ENCODE results near the gene CYTH1. TPM values are rescaled to one million over a fixed set of nuclear protein-coding genes. Genes with fewer than 3 reads are reported as not detected.

CYTH1 gene
- total RNA-seq, 1 experiment from 2014 or later = 9.7 TPM

DNA sequence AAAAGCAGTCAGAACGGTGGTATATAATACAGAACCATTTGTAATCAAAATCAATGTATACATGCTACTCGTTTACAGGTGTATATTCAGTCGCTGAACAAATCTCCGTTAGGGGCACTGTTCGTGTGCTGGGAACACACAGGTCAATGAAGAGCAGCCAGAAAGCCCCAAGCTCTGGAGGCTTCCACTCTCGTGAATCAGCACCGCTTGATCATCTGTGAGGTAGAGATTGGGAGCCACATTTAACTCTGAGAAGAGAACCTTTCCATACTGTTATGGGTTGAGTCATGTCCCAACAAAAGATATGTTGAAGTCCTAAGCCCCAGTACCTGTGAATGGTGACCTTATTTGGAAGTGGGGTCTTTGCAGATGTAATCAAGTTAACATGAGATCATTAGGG lies 5.4 kb upstream of the CYTH1 start:
- H2BK20ac ChIP-seq (ENCODE audit: low read depth, low read length, poor library complexity, severe bottlenecking) = no peak overlapping the region
- H3K9me3 ChIP-seq (ENCODE audit: control insufficient read depth, low read depth, low read length) = no peaks in the 10 kb centered on the region
- no peak for DNase-seq
- H3K18ac ChIP-seq (ENCODE audit: insufficient read length, low read depth, low read length) = no peak overlapping the region
- H3K23me2 ChIP-seq (ENCODE audit: insufficient read length, low read depth, low read length, poor library complexity, severe bottlenecking) = no peaks in the 10 kb centered on the region
- no peaks in the 10 kb centered on the region for H3K27me3 ChIP-seq (ENCODE audit: insufficient read depth, low read length)
- no peak overlapping the region for H2BK5ac ChIP-seq (ENCODE audit: insufficient read length, low read length)
- no peak overlapping the region for H2AFZ ChIP-seq (ENCODE audit: low read length)
- no peak overlapping the region for H3K9ac ChIP-seq (ENCODE audit: extremely low read depth, insufficient read length, low read length)
- Mint-ChIP-seq H3K27ac (peak overlapping the region in 2 of 3 experiments; percentile 20 to 34; a peak in 2 of 7 replicates), H3K4me1 (peaks cover 28 to 34% of the 10 kb centered on the region in 2 experiments), H3K4me3 (no peak overlapping the region), H3K36me3 (ENCODE audit: insufficient read depth in 1 of 3, low read depth in 3 of 3) (peaks cover 0 to 30% (median 13%) of the 10 kb centered on the region in 3 experiments; a peak in 4 of 7 replicates), H3K9me3 (no peaks in the 10 kb centered on the region), H3K27me3 (ENCODE audit: low read depth) (no peaks in the 10 kb centered on the region)
- no peaks in the 10 kb centered on the region for H4K20me1 ChIP-seq (ENCODE audit: control insufficient read depth, insufficient read depth, insufficient read length)
- no peak overlapping the region for H3K14ac ChIP-seq (ENCODE audit: insufficient read depth, low read length)
- no peak overlapping the region for H2AK5ac ChIP-seq (ENCODE audit: insufficient read length, low read length)
- TF ChIP-seq, protein P1, sequence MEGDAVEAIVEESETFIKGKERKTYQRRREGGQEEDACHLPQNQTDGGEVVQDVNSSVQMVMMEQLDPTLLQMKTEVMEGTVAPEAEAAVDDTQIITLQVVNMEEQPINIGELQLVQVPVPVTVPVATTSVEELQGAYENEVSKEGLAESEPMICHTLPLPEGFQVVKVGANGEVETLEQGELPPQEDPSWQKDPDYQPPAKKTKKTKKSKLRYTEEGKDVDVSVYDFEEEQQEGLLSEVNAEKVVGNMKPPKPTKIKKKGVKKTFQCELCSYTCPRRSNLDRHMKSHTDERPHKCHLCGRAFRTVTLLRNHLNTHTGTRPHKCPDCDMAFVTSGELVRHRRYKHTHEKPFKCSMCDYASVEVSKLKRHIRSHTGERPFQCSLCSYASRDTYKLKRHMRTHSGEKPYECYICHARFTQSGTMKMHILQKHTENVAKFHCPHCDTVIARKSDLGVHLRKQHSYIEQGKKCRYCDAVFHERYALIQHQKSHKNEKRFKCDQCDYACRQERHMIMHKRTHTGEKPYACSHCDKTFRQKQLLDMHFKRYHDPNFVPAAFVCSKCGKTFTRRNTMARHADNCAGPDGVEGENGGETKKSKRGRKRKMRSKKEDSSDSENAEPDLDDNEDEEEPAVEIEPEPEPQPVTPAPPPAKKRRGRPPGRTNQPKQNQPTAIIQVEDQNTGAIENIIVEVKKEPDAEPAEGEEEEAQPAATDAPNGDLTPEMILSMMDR (conservative IDR thresholded peaks at IDR 0.05) = no peak
- H4K8ac ChIP-seq (replicated peaks; ENCODE audit: insufficient read length, low read depth, low read length) = no peak overlapping the region
- H3K79me2 ChIP-seq (ENCODE audit: insufficient read depth, low read length) = no peaks in the 10 kb centered on the region; the same call in 1 of the 2 replicates
- no peak overlapping the region for H2BK12ac ChIP-seq (ENCODE audit: insufficient read length, low read depth, low read length)
- WGBS (ENCODE audit: extremely low coverage, insufficient read length, low lambda C conversion rate) = no CpG with 5 or more reads among the region's 7 CpGs
- no peak overlapping the region for H3K23ac ChIP-seq (ENCODE audit: insufficient read length, low read depth, low read length)
- no peak overlapping the region for H4K91ac ChIP-seq (ENCODE audit: insufficient read length, low read depth, low read length)
- no peak overlapping the region for H3T11ph ChIP-seq (ENCODE audit: low read length)
- H3K27ac ChIP-seq (ENCODE audit: insufficient read length, low read depth, low read length) = no peak overlapping the region
- no peak overlapping the region for H2BK120ac ChIP-seq (ENCODE audit: low read depth, low read length, poor library complexity, severe bottlenecking)
- no peak overlapping the region for H3K56ac ChIP-seq (ENCODE audit: insufficient read length, low read depth, low read length)
- H3K79me1 ChIP-seq (ENCODE audit: insufficient read depth, low read depth, low read length, poor library complexity, severe bottlenecking) = no peaks in the 10 kb centered on the region
- no peak overlapping the region for H3K4me2 ChIP-seq (ENCODE audit: insufficient read depth, insufficient read length, low read length)
- no peaks in the 10 kb centered on the region; the same call in 1 of the 2 replicates for H3K4me1 ChIP-seq (ENCODE audit: insufficient read depth, low read length)
- H4K5ac ChIP-seq (ENCODE audit: insufficient read length, low read depth, low read length) = no peak overlapping the region
- H3K4ac ChIP-seq (ENCODE audit: low read depth, low read length) = no peak overlapping the region
- H2BK15ac ChIP-seq (ENCODE audit: low read depth, low read length) = no peak overlapping the region
